Stomach (tissue), 4 donors: ENCODE results near the gene ZNF181.

Experiments
- CTCF ChIP-seq, 7 experiments: fragments of 450-650 bp in 4 of 7; fragments of 200-600 bp in 3 of 7; sonication (generic) in 3 of 7; IDR thresholded peaks; one replicate each; pipeline ENCODE4 v1.5.1; 2016 to 2019; ENCODE audit warnings: antibody characterized with exemption in 7 of 7, control low read depth in 2 of 7, mild to moderate bottlenecking in 1 of 7
- EP300 ChIP-seq: sonication (generic); formaldehyde crosslinking; IDR thresholded peaks from one replicate; pipeline ENCODE4 v1.6.1; 2017; ENCODE audit warnings: antibody characterized with exemption
- POLR2A ChIP-seq, 4 donors: fragments of 450-650 bp; IDR thresholded peaks; one replicate each; pipeline ENCODE4 v1.6.1; 2016; ENCODE audit warnings: antibody characterized with exemption in 4 of 4, control low read depth in 2 of 4, mild to moderate bottlenecking in 1 of 4, moderate library complexity in 1 of 4
- POLR2AphosphoS5 ChIP-seq, 3 donors: sonication (generic); formaldehyde crosslinking; IDR thresholded peaks; one replicate each; pipeline ENCODE4 v1.6.1; 2016; ENCODE audit warnings: antibody characterized with exemption in 3 of 3

GRCh38 chr19:34757441-34757840 lies 23.4 kb downstream of the ZNF181 start:
- TF ChIP-seq CTCF (IDR thresholded peaks at IDR 0.05) (no peak), POLR2A (IDR thresholded peaks at IDR 0.05) (no peak), POLR2AphosphoS5 (IDR thresholded peaks at IDR 0.05) (no peak), EP300 (no peak)
